Natural killer cell (primary cell): ENCODE results near the gene SPPL3. TPM values are rescaled to one million over a fixed set of nuclear protein-coding genes. Genes with fewer than 3 reads are reported as not detected.
A peak's percentile ranks its signal among the peaks of the same experiment; 100 is the strongest.

Experiments used
- ATAC-seq, 3 donors: fragments of 150-1000 bp in 2 of 3; fragments of 200-7000 bp in 1 of 3; cut with Tn5 transposase; 1 replicate in 1 of 3; 2 replicates in 2 of 3; pipeline ENCODE4 v1.10.0; 2021; ENCODE audit warnings: mild to moderate bottlenecking in 2 of 3, moderate library complexity in 2 of 3
- DNase-seq, 2 donors: peaks; one replicate each; pipeline versions ENCODE4 v3.0.0 to v3.0.0-alpha.2; 2013 to 2021; ENCODE audit warnings: mixed read lengths in 1 of 2
- H3K27ac ChIP-seq: one replicate; pipeline ENCODE4 v1.5.1; 2013; ENCODE audit warnings: mild to moderate bottlenecking, low read length
- H3K27me3 ChIP-seq: one replicate; pipeline ENCODE4 v1.6.1; 2013; ENCODE audit warnings: low read length; ENCODE audit not compliant: control insufficient read depth, insufficient read depth
- H3K36me3 ChIP-seq: one replicate; pipeline ENCODE4 v1.6.1; 2013; ENCODE audit warnings: low read length; ENCODE audit not compliant: control insufficient read depth, insufficient read depth
- H3K4me1 ChIP-seq: one replicate; pipeline ENCODE4 v1.6.1; 2013; ENCODE audit warnings: low read length; ENCODE audit not compliant: control insufficient read depth, insufficient read depth
- H3K4me3 ChIP-seq: one replicate; pipeline ENCODE4 v1.5.1; 2013; ENCODE audit warnings: low read length
- H3K9me3 ChIP-seq: one replicate; pipeline ENCODE4 v1.6.1; 2013; ENCODE audit warnings: low read length; ENCODE audit not compliant: control insufficient read depth, insufficient read depth
- H3K27ac Mint-ChIP-seq, 2 donors: one replicate each; pipeline ENCODE4 v1.8.0; 2022; ENCODE audit warnings: mild to moderate bottlenecking in 2 of 2, mixed read lengths in 2 of 2, moderate library complexity in 1 of 2
- H3K27me3 Mint-ChIP-seq, 2 donors: one replicate each; pipeline ENCODE4 v1.8.0; 2022; ENCODE audit warnings: low read depth in 2 of 2, mixed read lengths in 2 of 2
- H3K36me3 Mint-ChIP-seq: one replicate; pipeline ENCODE4 v1.8.0; 2022; ENCODE audit warnings: mixed read lengths
- H3K4me1 Mint-ChIP-seq, 2 donors: one replicate each; pipeline ENCODE4 v1.8.0; 2022; ENCODE audit warnings: mixed read lengths in 2 of 2
- H3K4me3 Mint-ChIP-seq: one replicate; pipeline ENCODE4 v1.8.0; 2022; ENCODE audit warnings: mild to moderate bottlenecking, moderate library complexity, mixed read lengths
- H3K9me3 Mint-ChIP-seq, 2 donors: one replicate each; pipeline ENCODE4 v1.8.0; 2022; ENCODE audit warnings: mixed read lengths in 2 of 2
- WGBS: methylation state at CpG from one replicate; pipeline ENCODE4 v1.1.7; 2013; ENCODE audit warnings: missing lambda C conversion rate; ENCODE audit not compliant: insufficient coverage; 5-methylcytosine and 5-hydroxymethylcytosine counted together
- intact Hi-C: fragments of 100-400 bp; cut with micrococcal nuclease; formaldehyde crosslinking; loops from one replicate; pipeline ENCODE4 v1.14.2; 2022
- total RNA-seq, 4 donors: library from RNA; stranded (reverse); fragments of 120-200 nt in 1 of 4; gene quantifications; one replicate each; pipeline versions ENCODE4 v1.2.3 to v1.2.4, GENCODE V29; 2013 to 2022
- TF ChIP-seq, protein P1 (sequence below): fragments of 200-600 bp; IDR thresholded peaks from one replicate; pipeline ENCODE4 v1.8.0; 2022; ENCODE audit warnings: antibody characterized with exemption

The SPPL3 gene
- total RNA-seq, 3 donors from 2014 or later (not counting 1 experiment from before 2014, with no cell fraction given) = 31.5 to 40.2 (median 39.9) TPM

DNA sequence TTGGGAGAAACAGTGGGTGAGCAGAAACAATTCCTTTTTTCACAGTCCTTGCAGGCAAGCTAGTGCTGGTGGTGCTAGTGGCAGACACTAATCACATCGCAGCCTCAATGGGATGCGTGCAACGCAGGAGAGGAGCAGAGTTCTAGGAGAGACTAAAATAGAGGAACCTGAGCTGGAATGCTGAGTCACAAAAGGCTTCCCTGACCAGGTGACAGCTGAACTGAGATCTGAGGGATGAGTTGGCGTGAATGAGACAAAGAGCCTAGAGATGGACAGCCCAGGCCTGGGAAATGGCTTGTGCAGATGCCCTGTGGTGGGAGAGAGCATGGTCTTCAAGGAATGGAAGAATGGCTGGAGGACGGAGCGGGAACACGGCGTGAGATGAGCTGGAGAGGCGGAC, 152.8 kb downstream of the SPPL3 start:
- H3K27me3 Mint-ChIP-seq = peaks cover 0 to 4% of the 10 kb centered on the region in 2 donors
- H3K36me3 ChIP-seq = no peaks in the 10 kb centered on the region
- H3K4me1 Mint-ChIP-seq = no peaks in the 10 kb centered on the region
- intact Hi-C loops = no loop called here
- 94% methylated on average over 9 of the region's 9 CpGs for WGBS
- ATAC-seq (no peak), DNase-seq (no peak)
- no peak overlapping the region for H3K4me3 ChIP-seq
- H3K27ac Mint-ChIP-seq = no peak overlapping the region
- H3K9me3 ChIP-seq = peaks cover 4% of the 10 kb centered on the region
- TF ChIP-seq, protein P1, sequence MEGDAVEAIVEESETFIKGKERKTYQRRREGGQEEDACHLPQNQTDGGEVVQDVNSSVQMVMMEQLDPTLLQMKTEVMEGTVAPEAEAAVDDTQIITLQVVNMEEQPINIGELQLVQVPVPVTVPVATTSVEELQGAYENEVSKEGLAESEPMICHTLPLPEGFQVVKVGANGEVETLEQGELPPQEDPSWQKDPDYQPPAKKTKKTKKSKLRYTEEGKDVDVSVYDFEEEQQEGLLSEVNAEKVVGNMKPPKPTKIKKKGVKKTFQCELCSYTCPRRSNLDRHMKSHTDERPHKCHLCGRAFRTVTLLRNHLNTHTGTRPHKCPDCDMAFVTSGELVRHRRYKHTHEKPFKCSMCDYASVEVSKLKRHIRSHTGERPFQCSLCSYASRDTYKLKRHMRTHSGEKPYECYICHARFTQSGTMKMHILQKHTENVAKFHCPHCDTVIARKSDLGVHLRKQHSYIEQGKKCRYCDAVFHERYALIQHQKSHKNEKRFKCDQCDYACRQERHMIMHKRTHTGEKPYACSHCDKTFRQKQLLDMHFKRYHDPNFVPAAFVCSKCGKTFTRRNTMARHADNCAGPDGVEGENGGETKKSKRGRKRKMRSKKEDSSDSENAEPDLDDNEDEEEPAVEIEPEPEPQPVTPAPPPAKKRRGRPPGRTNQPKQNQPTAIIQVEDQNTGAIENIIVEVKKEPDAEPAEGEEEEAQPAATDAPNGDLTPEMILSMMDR = no peak
- H3K27ac ChIP-seq = no peak overlapping the region
- no peaks in the 10 kb centered on the region for H3K9me3 Mint-ChIP-seq
- H3K27me3 ChIP-seq = no peaks in the 10 kb centered on the region
- H3K4me1 ChIP-seq = peaks cover 3% of the 10 kb centered on the region
- peaks cover 10% of the 10 kb centered on the region for H3K36me3 Mint-ChIP-seq
- no peak overlapping the region for H3K4me3 Mint-ChIP-seq

DNA sequence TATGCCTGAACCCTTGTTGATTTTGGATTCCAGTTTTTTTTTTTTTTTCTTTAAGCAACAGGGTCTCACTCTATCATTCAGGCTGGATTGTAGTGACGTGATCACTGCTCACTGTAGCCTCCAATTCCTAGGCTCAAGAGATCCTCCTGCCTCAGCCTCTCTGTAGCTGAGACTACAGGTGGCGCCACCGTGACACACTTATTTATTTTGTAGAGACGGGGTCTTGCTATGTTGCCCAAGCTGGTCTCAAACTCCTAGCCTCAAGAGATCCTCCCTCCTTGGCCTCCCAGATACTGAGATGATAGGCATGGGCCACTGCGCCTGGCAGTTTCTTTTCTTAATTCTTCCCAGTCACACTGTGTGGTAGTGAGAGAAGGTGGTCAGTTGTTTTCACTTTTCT, 153.4 kb downstream of the SPPL3 start:
- peaks cover 4% of the 10 kb centered on the region for H3K9me3 ChIP-seq
- no peak overlapping the region for H3K27ac ChIP-seq
- H3K27me3 ChIP-seq = no peaks in the 10 kb centered on the region
- intact Hi-C loops = no loop called here
- DNase-seq (no peak), ATAC-seq (no peak)
- H3K27ac Mint-ChIP-seq = no peak overlapping the region
- 100% methylated on average over 4 of the region's 5 CpGs for WGBS
- H3K4me1 Mint-ChIP-seq = no peaks in the 10 kb centered on the region
- H3K4me3 Mint-ChIP-seq = no peak overlapping the region
- no peaks in the 10 kb centered on the region for H3K36me3 ChIP-seq
- peaks cover 10% of the 10 kb centered on the region for H3K36me3 Mint-ChIP-seq
- H3K9me3 Mint-ChIP-seq = no peaks in the 10 kb centered on the region
- H3K4me1 ChIP-seq = peaks cover 3% of the 10 kb centered on the region
- peaks cover 0 to 4% of the 10 kb centered on the region in 2 donors for H3K27me3 Mint-ChIP-seq
- no peak overlapping the region for H3K4me3 ChIP-seq
- TF ChIP-seq, protein P1 = no peak

DNA sequence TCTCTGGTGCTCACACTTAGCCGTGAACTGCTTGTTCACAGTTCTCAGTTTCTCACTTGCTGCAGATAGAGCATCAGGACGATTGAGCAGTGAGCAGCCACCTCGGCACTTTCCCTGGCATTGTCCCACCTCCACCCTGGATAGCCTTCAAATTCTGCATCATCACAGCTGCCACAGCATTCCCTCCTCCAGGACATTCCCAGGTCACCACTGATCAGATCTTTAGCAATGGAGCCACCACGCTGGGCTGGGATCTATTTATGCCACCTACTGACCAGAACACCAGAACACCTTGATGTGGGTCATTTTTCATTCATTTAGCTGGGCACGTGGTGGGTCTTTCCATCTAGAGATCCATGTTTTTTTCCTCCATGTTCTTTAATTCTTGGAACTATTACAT, 154.9 kb downstream of the SPPL3 start:
- no peaks in the 10 kb centered on the region for H3K9me3 Mint-ChIP-seq
- H3K4me3 ChIP-seq = no peak overlapping the region
- TF ChIP-seq, protein P1 = no peak
- no peak for DNase-seq
- intact Hi-C loops = no loop called here
- no peaks in the 10 kb centered on the region for H3K27me3 ChIP-seq
- no peak overlapping the region for H3K27ac Mint-ChIP-seq
- peaks cover 0 to 4% of the 10 kb centered on the region in 2 donors for H3K27me3 Mint-ChIP-seq
- H3K27ac ChIP-seq = no peak overlapping the region
- H3K9me3 ChIP-seq = no peaks in the 10 kb centered on the region
- H3K36me3 ChIP-seq = no peaks in the 10 kb centered on the region
- WGBS = 91% methylated on average over 5 of the region's 5 CpGs
- no peaks in the 10 kb centered on the region for H3K4me1 Mint-ChIP-seq
- no peak for ATAC-seq
- peaks cover 3% of the 10 kb centered on the region for H3K4me1 ChIP-seq
- no peaks in the 10 kb centered on the region for H3K36me3 Mint-ChIP-seq
- H3K4me3 Mint-ChIP-seq = no peak overlapping the region

DNA sequence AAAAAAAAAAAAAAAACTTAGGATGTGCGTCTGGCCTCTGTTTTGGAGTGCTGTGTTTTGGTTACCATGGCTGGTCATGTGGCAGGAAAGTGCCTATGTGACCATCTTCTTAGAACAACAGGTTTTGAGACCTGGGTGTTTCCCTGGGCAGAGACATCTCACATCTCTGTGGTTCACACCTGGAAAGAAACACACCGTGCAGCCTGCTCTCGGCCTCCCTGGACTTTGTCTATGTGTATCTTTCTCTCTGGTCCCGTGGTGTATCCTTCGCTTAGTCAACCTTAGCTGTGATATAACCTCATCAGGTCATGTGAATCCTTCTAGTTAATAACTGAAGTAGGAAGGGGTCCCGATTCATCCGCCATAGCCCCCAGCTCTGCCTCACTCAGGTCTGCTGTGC, 155.9 kb downstream of the SPPL3 start:
- Histone ChIP-seq H3K4me3 (no peak overlapping the region), H3K36me3 (no peaks in the 10 kb centered on the region), H3K27ac (no peak overlapping the region), H3K4me1 (peaks cover 3% of the 10 kb centered on the region), H3K27me3 (no peaks in the 10 kb centered on the region), H3K9me3 (no peaks in the 10 kb centered on the region)
- DNase-seq (peak in 1 of 2 donors; percentile 26), ATAC-seq (peak; percentile 37 to 69 (median 68))
- Mint-ChIP-seq H3K27me3 (peaks cover 0 to 4% of the 10 kb centered on the region in 2 donors), H3K9me3 (no peaks in the 10 kb centered on the region), H3K4me1 (no peaks in the 10 kb centered on the region), H3K4me3 (no peak overlapping the region), H3K27ac (no peak overlapping the region), H3K36me3 (no peaks in the 10 kb centered on the region)
- intact Hi-C loops = no loop called here
- TF ChIP-seq, protein P1 = no peak
- WGBS = 64% methylated on average over 7 of the region's 7 CpGs
